Measurements from ENCODE around the gene ING2.

DNA sequence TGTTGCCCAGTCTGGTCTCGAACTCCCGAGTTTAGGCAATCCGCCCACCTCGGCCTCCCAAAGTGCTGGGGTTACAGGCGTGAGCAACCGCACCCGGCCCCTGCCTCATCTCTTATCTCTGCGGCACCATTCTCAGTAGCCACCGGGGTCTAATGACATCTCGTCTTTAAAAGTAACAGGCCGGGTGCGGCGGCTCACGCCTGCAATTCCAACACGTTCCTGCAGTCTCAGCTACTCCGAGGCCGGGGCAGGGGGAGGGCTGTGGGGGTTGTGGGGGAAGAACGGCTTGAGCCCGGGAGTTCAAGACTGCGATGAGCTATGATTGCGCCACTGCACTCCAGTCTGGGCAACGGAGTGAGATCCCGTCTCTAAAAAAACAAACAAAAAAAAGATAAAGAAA lies 28.8 kb downstream of the ING2 start:
- TF ChIP-seq, protein P1, sequence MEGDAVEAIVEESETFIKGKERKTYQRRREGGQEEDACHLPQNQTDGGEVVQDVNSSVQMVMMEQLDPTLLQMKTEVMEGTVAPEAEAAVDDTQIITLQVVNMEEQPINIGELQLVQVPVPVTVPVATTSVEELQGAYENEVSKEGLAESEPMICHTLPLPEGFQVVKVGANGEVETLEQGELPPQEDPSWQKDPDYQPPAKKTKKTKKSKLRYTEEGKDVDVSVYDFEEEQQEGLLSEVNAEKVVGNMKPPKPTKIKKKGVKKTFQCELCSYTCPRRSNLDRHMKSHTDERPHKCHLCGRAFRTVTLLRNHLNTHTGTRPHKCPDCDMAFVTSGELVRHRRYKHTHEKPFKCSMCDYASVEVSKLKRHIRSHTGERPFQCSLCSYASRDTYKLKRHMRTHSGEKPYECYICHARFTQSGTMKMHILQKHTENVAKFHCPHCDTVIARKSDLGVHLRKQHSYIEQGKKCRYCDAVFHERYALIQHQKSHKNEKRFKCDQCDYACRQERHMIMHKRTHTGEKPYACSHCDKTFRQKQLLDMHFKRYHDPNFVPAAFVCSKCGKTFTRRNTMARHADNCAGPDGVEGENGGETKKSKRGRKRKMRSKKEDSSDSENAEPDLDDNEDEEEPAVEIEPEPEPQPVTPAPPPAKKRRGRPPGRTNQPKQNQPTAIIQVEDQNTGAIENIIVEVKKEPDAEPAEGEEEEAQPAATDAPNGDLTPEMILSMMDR (IDR thresholded peaks at IDR 0.05) = no peak
- TF ChIP-seq POLR2A (IDR thresholded peaks at IDR 0.05) = no peak
